ENCODE measurements around the gene EXOC7. TPM values are rescaled to one million over a fixed set of nuclear protein-coding genes. Genes with fewer than 3 reads are reported as not detected.

The EXOC7 gene
- total RNA-seq, 2 experiments from 2014 or later, result 126 to 129 TPM

GRCh38 chr17:76091526-76092286 is 11.9 kb downstream of the EXOC7 start:
- no peaks in the 10 kb centered on the region for H3K9me3 Mint-ChIP-seq (ENCODE audit: insufficient read depth)
- peak; percentile 25 for ATAC-seq

DNA sequence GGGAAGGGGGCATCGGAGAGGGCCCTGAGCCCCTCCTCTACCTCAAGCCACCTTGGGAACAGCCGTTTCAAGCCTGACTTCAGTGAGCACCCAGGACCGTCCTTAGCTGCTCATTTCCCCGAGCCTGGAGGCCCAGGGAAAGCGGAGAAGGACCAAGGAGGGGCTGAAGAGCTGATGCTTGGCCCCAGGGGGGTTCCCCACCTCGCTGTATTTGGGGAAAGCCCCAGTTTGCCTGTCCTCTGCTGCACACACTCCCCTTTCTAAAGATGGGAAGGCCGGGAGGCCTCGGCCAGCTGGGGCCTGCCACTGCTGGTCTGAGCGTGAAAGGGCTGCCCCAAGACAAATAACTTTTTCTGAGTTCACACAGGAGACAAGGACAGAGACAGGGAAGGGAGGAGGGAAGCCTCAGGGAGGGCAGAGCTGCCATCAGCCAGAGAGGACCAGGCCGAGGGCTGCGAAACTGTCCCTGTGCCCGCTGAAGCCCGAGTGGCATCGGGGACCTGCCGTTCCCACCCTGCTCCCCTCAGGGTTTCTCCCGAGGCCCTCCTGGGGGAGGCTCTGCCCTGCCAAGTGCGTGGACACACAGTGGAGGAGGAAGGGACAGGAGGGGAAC is 13.0 kb downstream of the EXOC7 start:
- H3K27me3 Mint-ChIP-seq (ENCODE audit: low read depth), result no peaks in the 10 kb centered on the region
- no peak overlapping the region for H3K27ac Mint-ChIP-seq
- no peak overlapping the region for H3K4me3 Mint-ChIP-seq
- no peaks in the 10 kb centered on the region for H3K9me3 Mint-ChIP-seq (ENCODE audit: insufficient read depth)
- DNase-seq (no peak), ATAC-seq (no peak)
- peaks cover 30% of the 10 kb centered on the region for H3K36me3 Mint-ChIP-seq (ENCODE audit: low read depth)
- ChIA-PET POLR2A (interaction anchor here (0.6 to 1.1 kb wide), 3 partner anchors 13 to 45 kb away, joined by 3 to 4 read pairs (median 4); partner anchors contain the start of gene EXOC7), CTCF (no interaction called here)
- peaks cover 2% of the 10 kb centered on the region for H3K4me1 Mint-ChIP-seq (ENCODE audit: low read depth)

More at GRCh38 chr17:76091526-76092286, 11.9 kb downstream of the EXOC7 start:
- peaks cover 33% of the 10 kb centered on the region for H3K36me3 Mint-ChIP-seq (ENCODE audit: low read depth)
- ChIA-PET POLR2A (interaction anchor here (1.1 to 2.2 kb wide), 3 partner anchors 11 to 14 kb away, joined by 4 to 8 read pairs (median 4); partner anchors contain the start of gene EXOC7), CTCF (interaction anchor here (0.7 kb wide), 1 partner anchor 293 kb away, joined by 3 read pairs; the partner anchor contains the start of gene SPHK1)
- DNase-seq, result no peak
- peaks cover 2% of the 10 kb centered on the region for H3K4me1 Mint-ChIP-seq (ENCODE audit: low read depth)
- H3K4me3 Mint-ChIP-seq, result no peak overlapping the region
- H3K27me3 Mint-ChIP-seq (ENCODE audit: low read depth), result no peaks in the 10 kb centered on the region
- peak overlapping the region; percentile 62 for H3K27ac Mint-ChIP-seq

DNA sequence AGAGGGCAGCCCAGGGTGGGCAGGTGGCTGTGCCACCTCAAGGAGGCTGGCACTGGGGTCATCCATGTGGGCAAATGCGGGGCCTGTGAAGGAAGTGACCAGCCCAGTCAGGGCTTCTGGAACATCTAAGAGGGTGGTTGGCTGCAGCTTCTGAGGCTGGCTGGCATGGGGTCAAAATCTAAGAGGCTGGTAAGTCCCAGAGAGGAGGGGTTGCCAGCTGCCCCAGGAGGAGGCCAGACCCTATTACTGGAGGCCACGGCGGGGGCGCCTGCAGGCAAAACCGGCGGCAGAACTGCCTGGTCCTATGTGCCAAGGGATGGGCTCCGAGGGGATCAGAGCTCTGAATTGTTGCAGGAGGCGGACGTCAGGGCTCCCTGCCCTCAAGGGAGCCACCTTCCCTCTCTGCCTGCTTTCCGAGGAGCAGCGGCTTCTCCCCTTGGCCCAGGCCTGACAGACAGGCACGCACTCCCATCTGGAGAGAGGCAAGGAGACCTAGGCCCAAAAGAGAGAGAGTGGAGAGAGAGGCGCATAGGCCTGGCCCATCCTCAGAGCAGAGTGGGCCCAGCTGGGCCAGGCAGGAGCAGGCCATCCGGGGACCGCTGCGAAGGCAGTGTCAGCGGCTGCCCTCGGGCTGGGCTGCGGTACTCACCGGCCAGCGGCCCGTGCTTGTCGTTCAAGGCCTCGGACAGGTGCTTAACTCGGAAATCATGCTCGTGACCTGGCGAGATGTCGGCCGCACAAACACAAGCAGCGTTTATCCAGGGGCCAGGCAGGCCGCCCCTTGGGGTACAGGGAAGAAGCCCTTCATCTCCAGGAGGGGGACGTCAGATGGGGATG is 13.7 kb downstream of the EXOC7 start:
- H3K36me3 Mint-ChIP-seq (ENCODE audit: low read depth), result peaks cover 31% of the 10 kb centered on the region
- CTCF ChIA-PET, result interaction anchor here (0.9 kb wide), 1 partner anchor 190 kb away, joined by 4 read pairs; no protein-coding TSS in a partner anchor
- POLR2A ChIA-PET, result interaction anchor here (0.6 to 1.1 kb wide), 4 partner anchors 11 to 450 kb away, joined by 3 to 4 read pairs (median 4); partner anchors contain the start of genes EXOC7 and ZACN

DNA sequence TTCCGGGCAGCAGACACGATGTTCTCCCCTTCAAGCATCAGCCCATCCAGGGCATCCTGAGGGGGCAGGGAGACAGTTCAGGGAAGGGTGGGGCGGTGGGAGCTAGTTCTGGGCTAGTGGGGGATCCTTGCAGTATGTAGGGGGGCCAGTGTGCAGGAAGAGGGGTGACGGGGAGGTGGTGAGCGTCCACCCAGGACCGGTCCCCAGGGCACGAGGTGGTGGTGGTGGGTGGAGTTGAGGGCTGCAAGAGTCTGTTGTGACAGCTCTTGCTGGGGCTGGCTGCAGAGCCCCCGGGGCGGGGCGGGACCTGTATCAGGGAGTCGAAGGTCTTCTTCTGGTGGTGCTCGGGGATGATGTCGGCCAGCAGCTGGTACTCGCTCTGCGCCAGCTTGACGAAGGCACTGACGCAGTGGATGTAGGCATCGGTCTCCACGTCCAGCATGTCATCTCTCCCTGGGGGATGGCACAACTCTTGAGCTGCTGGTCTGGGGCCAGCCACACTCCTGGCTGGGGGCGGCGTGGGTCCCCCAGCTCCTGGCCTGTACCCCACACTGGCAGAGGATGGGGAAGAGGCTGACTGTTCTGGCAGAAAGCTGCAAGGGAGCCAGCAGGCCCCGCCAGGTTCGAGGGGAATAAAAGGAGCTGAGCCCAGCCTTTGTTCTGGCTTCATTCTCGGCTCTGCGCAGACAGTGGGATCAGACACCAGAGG is 14.6 kb downstream of the EXOC7 start:
- Mint-ChIP-seq H3K27me3 (ENCODE audit: low read depth) (no peaks in the 10 kb centered on the region), H3K27ac (no peak overlapping the region), H3K9me3 (ENCODE audit: insufficient read depth) (no peaks in the 10 kb centered on the region), H3K4me1 (ENCODE audit: low read depth) (peaks cover 2% of the 10 kb centered on the region), H3K36me3 (ENCODE audit: low read depth) (peaks cover 30% of the 10 kb centered on the region), H3K4me3 (no peak overlapping the region)
- CTCF ChIA-PET, result interaction anchor here (0.9 kb wide), 1 partner anchor 191 kb away, joined by 4 read pairs; no protein-coding TSS in a partner anchor
- ATAC-seq (no peak), DNase-seq (no peak)
- POLR2A ChIA-PET, result interaction anchor here (0.6 to 1.1 kb wide), 2 partner anchors 10 to 450 kb away, joined by 3 to 4 read pairs; partner anchors contain the start of gene ZACN

More for the DNA sequence above, 13.7 kb downstream of the EXOC7 start:
- no peak overlapping the region for H3K27ac Mint-ChIP-seq
- DNase-seq, result no peak
- peaks cover 2% of the 10 kb centered on the region for H3K4me1 Mint-ChIP-seq (ENCODE audit: low read depth)
- ATAC-seq, result no peak
- no peak overlapping the region for H3K4me3 Mint-ChIP-seq
- H3K27me3 Mint-ChIP-seq (ENCODE audit: low read depth), result no peaks in the 10 kb centered on the region
- no peaks in the 10 kb centered on the region for H3K9me3 Mint-ChIP-seq (ENCODE audit: insufficient read depth)

- no peak for ATAC-seq
- H3K36me3 Mint-ChIP-seq (ENCODE audit: low read depth), result peaks cover 25% of the 10 kb centered on the region
- CTCF ChIA-PET, result no interaction called here
These were observed 15.3 kb downstream of the EXOC7 start for GRCh38 chr17:76088041-76088867.

GRCh38 chr17:76087531-76087930 is 16.1 kb downstream of the EXOC7 start:
- POLR2A ChIA-PET, result no interaction called here
- H3K9me3 Mint-ChIP-seq (ENCODE audit: insufficient read depth), result no peaks in the 10 kb centered on the region
- no peak for DNase-seq
- CTCF ChIA-PET, result interaction anchor here (0.6 kb wide), 1 partner anchor 229 kb away, joined by 3 read pairs; no protein-coding TSS in a partner anchor
- H3K27me3 Mint-ChIP-seq (ENCODE audit: low read depth), result no peaks in the 10 kb centered on the region
- ATAC-seq, result no peak
- H3K4me1 Mint-ChIP-seq (ENCODE audit: low read depth), result peaks cover 2% of the 10 kb centered on the region
- H3K36me3 Mint-ChIP-seq (ENCODE audit: low read depth), result peaks cover 27% of the 10 kb centered on the region
- no peak overlapping the region for H3K27ac Mint-ChIP-seq
- H3K4me3 Mint-ChIP-seq, result no peak overlapping the region

More at GRCh38 chr17:76088041-76088867, 15.3 kb downstream of the EXOC7 start:
- DNase-seq, result no peak
- Mint-ChIP-seq H3K27me3 (ENCODE audit: low read depth) (no peaks in the 10 kb centered on the region), H3K4me3 (no peak overlapping the region), H3K27ac (no peak overlapping the region), H3K9me3 (ENCODE audit: insufficient read depth) (no peaks in the 10 kb centered on the region), H3K4me1 (ENCODE audit: low read depth) (peaks cover 2% of the 10 kb centered on the region)
- POLR2A ChIA-PET, result no interaction called here

GRCh38 chr17:76086384-76086783 is 17.2 kb downstream of the EXOC7 start:
- ChIA-PET POLR2A (no interaction called here), CTCF (interaction anchor here (1.3 to 1.8 kb wide), 2 partner anchors 81 to 213 kb away, joined by 3 to 4 read pairs; no protein-coding TSS in a partner anchor)
- Mint-ChIP-seq H3K36me3 (ENCODE audit: low read depth) (peaks cover 26% of the 10 kb centered on the region), H3K9me3 (ENCODE audit: insufficient read depth) (no peaks in the 10 kb centered on the region), H3K27ac (no peak overlapping the region), H3K4me1 (ENCODE audit: low read depth) (no peaks in the 10 kb centered on the region), H3K4me3 (no peak overlapping the region), H3K27me3 (ENCODE audit: low read depth) (no peaks in the 10 kb centered on the region)
- ATAC-seq (no peak), DNase-seq (no peak)

DNA sequence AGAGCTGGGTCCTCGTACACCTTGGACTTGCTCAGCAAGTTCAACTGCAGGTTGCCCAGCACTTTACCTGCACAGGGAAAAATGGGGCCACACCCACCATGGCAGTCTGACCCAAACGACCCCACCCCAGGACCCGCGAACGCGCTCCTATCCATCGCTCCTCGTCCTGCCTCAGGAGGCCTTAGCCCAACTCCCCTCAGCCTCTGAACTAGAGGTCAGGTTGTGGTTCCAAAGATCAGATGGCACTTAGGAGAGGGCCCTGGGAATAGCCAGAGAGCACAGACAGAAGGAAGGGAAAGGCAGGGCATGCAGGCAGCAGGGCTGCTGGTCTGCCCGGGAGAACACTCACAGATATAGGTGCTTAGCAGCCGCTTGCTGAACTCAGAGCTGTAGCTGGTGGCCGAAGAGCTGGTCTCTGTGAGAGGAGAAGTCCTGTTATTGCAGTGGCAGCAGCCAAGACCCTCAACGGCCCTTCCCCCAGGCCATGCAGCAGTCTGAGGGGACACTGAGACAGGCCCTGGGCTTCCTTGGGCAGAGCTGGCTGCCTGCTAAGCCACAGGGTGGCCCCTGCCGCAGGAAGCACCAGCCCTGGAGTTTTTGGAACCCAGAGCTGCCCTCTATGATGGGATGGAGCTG is 17.7 kb downstream of the EXOC7 start:
- no peak overlapping the region for H3K4me3 Mint-ChIP-seq
- POLR2A ChIA-PET, result no interaction called here

DNA sequence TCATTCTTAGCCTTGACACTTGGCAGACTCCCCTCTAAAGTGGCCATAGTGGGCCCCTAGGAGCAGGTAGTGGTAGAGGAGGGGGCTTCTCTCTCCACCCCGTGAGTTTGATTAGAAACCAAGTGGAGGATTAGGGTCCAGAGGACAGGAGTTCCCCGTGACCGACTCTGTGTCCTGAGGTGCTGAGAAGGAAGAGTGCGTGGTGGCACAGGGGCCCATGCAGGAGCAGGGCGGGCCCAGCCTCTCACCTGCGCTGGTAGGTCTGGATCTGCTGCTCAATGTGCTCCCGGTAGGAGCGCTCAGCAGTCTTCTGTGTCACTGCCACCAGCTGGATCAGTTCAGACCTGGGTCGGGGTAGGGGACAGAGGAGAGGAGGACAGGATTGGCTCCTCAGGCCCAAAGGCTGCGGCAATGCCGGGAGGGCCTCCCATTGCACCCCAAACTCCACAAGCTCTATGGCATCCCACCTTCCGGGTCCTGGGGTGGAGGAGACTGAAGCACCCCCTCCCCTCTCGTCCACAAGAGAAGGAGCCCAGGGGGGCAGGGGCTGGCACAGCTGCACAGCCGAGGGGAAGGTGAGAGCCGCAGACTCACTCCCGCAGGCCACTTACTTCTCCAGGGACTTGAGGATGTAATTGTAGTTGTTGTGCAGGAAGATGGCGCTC is 18.4 kb downstream of the EXOC7 start:
- Mint-ChIP-seq H3K4me1 (ENCODE audit: low read depth) (no peaks in the 10 kb centered on the region), H3K9me3 (ENCODE audit: insufficient read depth) (no peaks in the 10 kb centered on the region), H3K4me3 (no peak overlapping the region), H3K27ac (no peak overlapping the region), H3K27me3 (ENCODE audit: low read depth) (no peaks in the 10 kb centered on the region), H3K36me3 (ENCODE audit: low read depth) (peaks cover 24% of the 10 kb centered on the region)
- no peak for ATAC-seq
- POLR2A ChIA-PET, result interaction anchor here (0.6 kb wide), 1 partner anchor 180 kb away, joined by 3 read pairs; the partner anchor contains the start of gene UBALD2
- DNase-seq, result no peak
- CTCF ChIA-PET, result interaction anchor here (1.8 kb wide), 1 partner anchor 214 kb away, joined by 4 read pairs; no protein-coding TSS in a partner anchor

More for the DNA sequence above, 17.7 kb downstream of the EXOC7 start:
- no peak overlapping the region for H3K27ac Mint-ChIP-seq
- H3K9me3 Mint-ChIP-seq (ENCODE audit: insufficient read depth), result no peaks in the 10 kb centered on the region
- CTCF ChIA-PET, result interaction anchor here (1.3 to 1.8 kb wide), 2 partner anchors 80 to 213 kb away, joined by 3 to 4 read pairs; no protein-coding TSS in a partner anchor
- H3K27me3 Mint-ChIP-seq (ENCODE audit: low read depth), result no peaks in the 10 kb centered on the region
- H3K4me1 Mint-ChIP-seq (ENCODE audit: low read depth), result no peaks in the 10 kb centered on the region
- DNase-seq (no peak), ATAC-seq (no peak)
- peaks cover 24% of the 10 kb centered on the region for H3K36me3 Mint-ChIP-seq (ENCODE audit: low read depth)
